Mucosa of descending colon (tissue), 3 donors: ENCODE measurements around the gene RUNX1. TPM values are rescaled to one million over a fixed set of nuclear protein-coding genes. Genes with fewer than 3 reads are reported as not detected.
"Not testable (repeated sequence)": the region's sequence is repeated elsewhere in the genome, so short reads cannot be mapped to it uniquely, and the experiment has no call there.

ENCODE experiments used
- ATAC-seq: fragments of 200-7000 bp; cut with Tn5 transposase; one replicate; pipeline ENCODE4 v1.9.1; 2020; ENCODE audit warnings: mild to moderate bottlenecking, moderate library complexity
- DNase-seq, 3 donors: peaks; one replicate each; pipeline ENCODE4 v3.0.0-alpha.2; 2020
- H3K36me3 ChIP-seq: fragments of 200-600 bp; one replicate; pipeline ENCODE4 v1.8.0; 2021; ENCODE audit warnings: low read depth, mild to moderate bottlenecking
- H3K4me1 ChIP-seq: fragments of 200-600 bp; one replicate; pipeline ENCODE4 v1.8.0; 2021; ENCODE audit warnings: low read depth, mild to moderate bottlenecking
- H3K4me3 ChIP-seq: fragments of 200-600 bp; one replicate; pipeline ENCODE4 v1.8.0; 2021; ENCODE audit warnings: mild to moderate bottlenecking
- H3K9me3 ChIP-seq: fragments of 200-600 bp; one replicate; pipeline ENCODE4 v1.8.0; 2021; ENCODE audit warnings: mild to moderate bottlenecking
- CTCF ChIP-seq: fragments of 200-600 bp; IDR thresholded peaks from one replicate; pipeline ENCODE4 v1.8.0; 2022; ENCODE audit warnings: antibody characterized with exemption, mild to moderate bottlenecking
- intact Hi-C, 2 donors: fragments of 100-400 bp; cut with DNase I in 1 of 2; cut with micrococcal nuclease in 1 of 2; formaldehyde crosslinking; loops; one replicate each; pipeline versions ENCODE4 v1.11.0 to v1.11.1; 2022; cut with DNase I, micrococcal nuclease
- total RNA-seq, 3 donors: library from RNA; stranded (reverse); fragmentation: NEBNext Ultra II Directional in 2 of 3; extraction: Animal tissue kit (Norgen Biotek cat#: 25700) in 2 of 3; gene quantifications; one replicate each; pipeline versions ENCODE4 v1.2.1 to v1.2.4, GENCODE V29; 2021 to 2023
- donor health status: DM: no; HTN: no; CAD: no; lungs with moderate emphysema.
- donor health status: DM: no; HTN: no; CAD: no.
- donor health status: DM: no; HTN: yes; CAD: no.

Gene RUNX1
- total RNA-seq, 3 donors from 2014 or later, result 16.5 to 29.4 (median 24.0) TPM

- no peak for TF ChIP-seq CTCF
- Histone ChIP-seq H3K4me1 (peaks cover 13% of the 10 kb centered on the region), H3K36me3 (no peaks in the 10 kb centered on the region), H3K9me3 (no peaks in the 10 kb centered on the region), H3K4me3 (no peak overlapping the region)
- DNase-seq, result no peak
- intact Hi-C loops, result no loop called here
- no peak for ATAC-seq
Measured at GRCh38 chr21:34806423-34806822, 242.7 kb downstream of the RUNX1 start.

GRCh38 chr21:34805157-34805556 is 243.9 kb downstream of the RUNX1 start:
- DNase-seq (no peak), ATAC-seq (no peak)
- Histone ChIP-seq H3K4me1 (peaks cover 15% of the 10 kb centered on the region), H3K9me3 (no peaks in the 10 kb centered on the region), H3K36me3 (no peaks in the 10 kb centered on the region), H3K4me3 (no peak overlapping the region)
- intact Hi-C loops, result no loop called here
- TF ChIP-seq CTCF, result no peak

- H3K4me1 ChIP-seq, result peaks cover 15% of the 10 kb centered on the region
Measured at GRCh38 chr21:34804584-34804983, 244.5 kb downstream of the RUNX1 start.

GRCh38 chr21:34803782-34804370 is 245.2 kb downstream of the RUNX1 start:
- ATAC-seq (no peak), DNase-seq (no peak)
- Histone ChIP-seq H3K4me1 (peaks cover 15% of the 10 kb centered on the region), H3K9me3 (no peaks in the 10 kb centered on the region), H3K36me3 (no peaks in the 10 kb centered on the region), H3K4me3 (no peak overlapping the region)
- intact Hi-C loops, result no loop called here
- no peak for TF ChIP-seq CTCF

More at GRCh38 chr21:34804584-34804983, 244.5 kb downstream of the RUNX1 start:
- H3K36me3 ChIP-seq, intact Hi-C loops, H3K4me3 ChIP-seq, ATAC-seq, DNase-seq, H3K9me3 ChIP-seq: not testable (repeated sequence)

- Histone ChIP-seq H3K4me1 (peaks cover 18% of the 10 kb centered on the region), H3K9me3 (no peaks in the 10 kb centered on the region), H3K36me3 (no peaks in the 10 kb centered on the region), H3K4me3 (no peak overlapping the region)
- no peak for TF ChIP-seq CTCF
- ATAC-seq, result peak; percentile 45
- DNase-seq, result no peak
- intact Hi-C loops, result no loop called here
Measured at GRCh38 chr21:34802180-34802899, 246.8 kb downstream of the RUNX1 start.

- intact Hi-C loops, result no loop called here
- peak; percentile 20 for ATAC-seq
- Histone ChIP-seq H3K4me1 (peaks cover 23% of the 10 kb centered on the region), H3K9me3 (no peaks in the 10 kb centered on the region), H3K4me3 (no peak overlapping the region), H3K36me3 (no peaks in the 10 kb centered on the region)
- no peak for DNase-seq
- TF ChIP-seq CTCF, result no peak
Measured at GRCh38 chr21:34801519-34802132, 247.5 kb downstream of the RUNX1 start.
